GM21528 (cell line): ENCODE data around the gene MS4A4E.
"Not testable (repeated sequence)": the region's sequence is repeated elsewhere in the genome, so short reads cannot be mapped to it uniquely, and the experiment has no call there.

Experiments
- ATAC-seq: cut with Tn5 transposase; IDR thresholded peaks from one replicate; pipeline ENCODE4 v1.9.1; 2021; ENCODE audit warnings: mild to moderate bottlenecking, moderate library complexity; ENCODE audit not compliant: unreplicated experiment, low FRiP score

The MS4A4E gene

GRCh38 chr11:60222141-60222540, 20.8 kb downstream of the MS4A4E start:
- no peak for ATAC-seq

GRCh38 chr11:60221692-60222091, 21.2 kb downstream of the MS4A4E start:
- ATAC-seq = no peak

GRCh38 chr11:60221181-60221580, 21.8 kb downstream of the MS4A4E start:
- no peak for ATAC-seq

- ATAC-seq = no peak
These were observed 28.6 kb downstream of the MS4A4E start for GRCh38 chr11:60214386-60214785.

GRCh38 chr11:60211206-60211605, 31.7 kb downstream of the MS4A4E start:
- ATAC-seq = no peak

GRCh38 chr11:60209977-60210376, 33.0 kb downstream of the MS4A4E start:
- ATAC-seq = no peak

- no peak for ATAC-seq
These were observed 34.0 kb downstream of the MS4A4E start for GRCh38 chr11:60208951-60209350.

GRCh38 chr11:60208146-60208895, 34.6 kb downstream of the MS4A4E start:
- ATAC-seq = no peak

GRCh38 chr11:60206616-60207015, 36.3 kb downstream of the MS4A4E start:
- no peak for ATAC-seq

GRCh38 chr11:60204922-60205321, 38.0 kb downstream of the MS4A4E start:
- no peak for ATAC-seq

- not testable (repeated sequence) for ATAC-seq
These were observed 41.6 kb downstream of the MS4A4E start for GRCh38 chr11:60201334-60201733.

GRCh38 chr11:60197442-60197841, 45.5 kb downstream of the MS4A4E start:
- no peak for ATAC-seq

- ATAC-seq = no peak
These were observed 47.0 kb downstream of the MS4A4E start for GRCh38 chr11:60195923-60196368.

GRCh38 chr11:60194511-60194910, 48.4 kb downstream of the MS4A4E start:
- no peak for ATAC-seq

GRCh38 chr11:60193687-60194433, 49.1 kb downstream of the MS4A4E start:
- peak; percentile 95 for ATAC-seq

- not testable (repeated sequence) for ATAC-seq
These were observed 50.4 kb downstream of the MS4A4E start for GRCh38 chr11:60192564-60192963.

- ATAC-seq = not testable (repeated sequence)
These were observed 54.5 kb downstream of the MS4A4E start for GRCh38 chr11:60188481-60188880.

GRCh38 chr11:60186128-60186527, 56.8 kb downstream of the MS4A4E start:
- ATAC-seq = not testable (repeated sequence)

GRCh38 chr11:60185512-60185827, 57.5 kb downstream of the MS4A4E start:
- not testable (repeated sequence) for ATAC-seq

GRCh38 chr11:60184824-60185511, 58.0 kb downstream of the MS4A4E start:
- ATAC-seq = peak; percentile 79

GRCh38 chr11:60183591-60184205, 59.2 kb downstream of the MS4A4E start:
- ATAC-seq = no peak
